GM12878 (cell line): Measurements from ENCODE around the gene COG4.

Experiments used
- CREB1 ChIP-seq: IDR thresholded peaks from 2 replicates; pipeline ENCODE4 v1.6.1; 2012; ENCODE audit warnings: low read depth, mild to moderate bottlenecking, inconsistent platforms
- CTCF ChIP-seq, 3 experiments: IDR thresholded peaks in 2 of 3; conservative IDR thresholded peaks in 1 of 3; 2 replicates each; pipeline ENCODE4 v1.5.1; 2011; ENCODE audit warnings: low read depth in 3 of 3, low read length in 3 of 3, mild to moderate bottlenecking in 3 of 3, control low read depth in 2 of 3, moderate library complexity in 2 of 3, inconsistent platforms in 1 of 3, mixed read lengths in 1 of 3; ENCODE audit not compliant: control insufficient read depth in 2 of 3, insufficient read depth in 1 of 3; ENCODE audit errors: extremely low read depth in 1 of 3
- EZH2 ChIP-seq: IDR thresholded peaks from 2 replicates; pipeline ENCODE4 v1.6.1; 2012; ENCODE audit warnings: low read depth, mild to moderate bottlenecking, control low read depth, inconsistent platforms, low read length, borderline replicate concordance; ENCODE audit not compliant: control insufficient read depth
- MTA2 ChIP-seq: fragments of 450-650 bp; IDR thresholded peaks from 2 replicates; pipeline ENCODE4 v1.6.1; 2016; ENCODE audit warnings: low read depth, mild to moderate bottlenecking, moderate library complexity
- YY1 ChIP-seq: IDR thresholded peaks from 2 replicates; pipeline ENCODE4 v1.6.1; 2011; ENCODE audit warnings: low read depth, mild to moderate bottlenecking, low read length
- ZBTB40 ChIP-seq: fragments of 450-650 bp; IDR thresholded peaks from 2 replicates; pipeline ENCODE4 v1.6.1; 2016; ENCODE audit warnings: mild to moderate bottlenecking, moderate library complexity, borderline replicate concordance

GRCh38 chr16:70472786-70473433 is 50.4 kb downstream of the COG4 start:
- TF ChIP-seq MTA2 (no peak), CREB1 (no peak), EZH2 (no peak), YY1 (no peak), ZBTB40 (no peak), CTCF (IDR thresholded peaks at IDR 0.05 in 2 of 3, conservative IDR thresholded peaks at IDR 0.05 in 1 of 3; ENCODE audit: control insufficient read depth in 2 of 3, extremely low read depth in 1 of 3, insufficient read depth in 1 of 3, low read depth in 3 of 3, low read length in 3 of 3) (no peak)
